Skeletal muscle satellite cell (primary cell): Measurements from ENCODE around the gene TSTD1. TPM values are rescaled to one million over a fixed set of nuclear protein-coding genes. Genes with fewer than 3 reads are reported as not detected.

ENCODE experiments used
- H3K27me3 ChIP-seq: 2 replicates; pipeline ENCODE4 v1.7.0; 2013; ENCODE audit warnings: low read length; ENCODE audit not compliant: control insufficient read depth, insufficient read depth
- H3K36me3 ChIP-seq: 2 replicates; pipeline ENCODE4 v1.7.0; 2013; ENCODE audit warnings: mild to moderate bottlenecking, control low read depth, low read length; ENCODE audit not compliant: insufficient read depth
- H3K4me1 ChIP-seq: 2 replicates; pipeline ENCODE4 v1.7.0; 2013; ENCODE audit warnings: low read length; ENCODE audit not compliant: control insufficient read depth, insufficient read depth
- H3K4me2 ChIP-seq: 2 replicates; pipeline ENCODE4 v1.7.0; 2013; ENCODE audit warnings: mild to moderate bottlenecking, low read length
- H3K4me3 ChIP-seq: 2 replicates; pipeline ENCODE4 v1.7.0; 2013; ENCODE audit warnings: low read length
- H3K9ac ChIP-seq: 2 replicates; pipeline ENCODE4 v1.7.0; 2013; ENCODE audit warnings: mild to moderate bottlenecking, low read depth, low read length, moderate library complexity
- H3K9me3 ChIP-seq: replicated peaks from 2 replicates; pipeline ENCODE4 v1.7.0; 2013; ENCODE audit warnings: mild to moderate bottlenecking, control low read depth, low read length
- total RNA-seq: library from RNA; depleted of rRNA; stranded (reverse); fragments of >200 nt; gene quantifications from 2 replicates; pipeline ENCODE4 v1.2.3, GENCODE V29; 2012; rRNA removed

TSTD1 gene
- total RNA-seq = 0.76 and 5.0 TPM in 2 replicates

- peak within 1 kb of the TSS; percentile 84 for H3K4me2 ChIP-seq
- H3K4me3 ChIP-seq = peak within 1 kb of the TSS; percentile 78
- H3K9me3 ChIP-seq = no peaks in the 10 kb centered on the region
- H3K4me1 ChIP-seq = no peaks in the 10 kb centered on the region
- peak within 1 kb of the TSS; percentile 77 for H3K9ac ChIP-seq
- H3K36me3 ChIP-seq = peaks cover 33% of the 10 kb centered on the region
- no peaks in the 10 kb centered on the region for H3K27me3 ChIP-seq
These were observed at the start of gene TSTD1 for GRCh38 chr1:161038523-161039153. TSS of gene TSTD1 (minus strand) at chr1:161038964. CDS start at chr1:161038889, 75 bp downstream.

GRCh38 chr1:161086457-161086856 is 47.7 kb upstream of the TSTD1 start:
- H3K4me3 ChIP-seq = no peak overlapping the region
- H3K27me3 ChIP-seq = no peaks in the 10 kb centered on the region
- H3K9me3 ChIP-seq = no peaks in the 10 kb centered on the region
- H3K4me2 ChIP-seq = no peak overlapping the region
- no peaks in the 10 kb centered on the region for H3K36me3 ChIP-seq
- no peak overlapping the region for H3K9ac ChIP-seq
- H3K4me1 ChIP-seq = peaks cover 44% of the 10 kb centered on the region

- peak overlapping the region; percentile 3 for H3K9ac ChIP-seq
- peaks cover 56% of the 10 kb centered on the region for H3K4me1 ChIP-seq
- H3K4me3 ChIP-seq = no peak overlapping the region
These were observed 46.4 kb upstream of the TSTD1 start for GRCh38 chr1:161085165-161085564.

GRCh38 chr1:161084597-161084988 is 45.8 kb upstream of the TSTD1 start:
- H3K4me1 ChIP-seq = peaks cover 56% of the 10 kb centered on the region
- no peaks in the 10 kb centered on the region for H3K36me3 ChIP-seq
- H3K27me3 ChIP-seq = no peaks in the 10 kb centered on the region

More at GRCh38 chr1:161085165-161085564, 46.4 kb upstream of the TSTD1 start:
- no peaks in the 10 kb centered on the region for H3K36me3 ChIP-seq
- no peak overlapping the region for H3K4me2 ChIP-seq
- H3K27me3 ChIP-seq = no peaks in the 10 kb centered on the region
- H3K9me3 ChIP-seq = no peaks in the 10 kb centered on the region

GRCh38 chr1:161083748-161084596 is 45.2 kb upstream of the TSTD1 start:
- Histone ChIP-seq H3K4me3 (no peak overlapping the region), H3K9me3 (no peaks in the 10 kb centered on the region), H3K4me1 (peaks cover 55% of the 10 kb centered on the region), H3K36me3 (no peaks in the 10 kb centered on the region), H3K9ac (peak overlapping the region; percentile 33), H3K27me3 (no peaks in the 10 kb centered on the region), H3K4me2 (peak overlapping the region; percentile 39)

More at GRCh38 chr1:161084597-161084988, 45.8 kb upstream of the TSTD1 start:
- H3K4me2 ChIP-seq = no peak overlapping the region
- H3K4me3 ChIP-seq = no peak overlapping the region
- no peaks in the 10 kb centered on the region for H3K9me3 ChIP-seq
- no peak overlapping the region for H3K9ac ChIP-seq

GRCh38 chr1:161082996-161083747 is 44.4 kb upstream of the TSTD1 start:
- Histone ChIP-seq H3K27me3 (no peaks in the 10 kb centered on the region), H3K4me2 (peak overlapping the region; percentile 39), H3K4me1 (peaks cover 47% of the 10 kb centered on the region), H3K4me3 (no peak overlapping the region), H3K36me3 (no peaks in the 10 kb centered on the region), H3K9ac (peak overlapping the region; percentile 53), H3K9me3 (no peaks in the 10 kb centered on the region)

GRCh38 chr1:161082483-161082882 is 43.7 kb upstream of the TSTD1 start:
- Histone ChIP-seq H3K4me2 (no peak overlapping the region), H3K4me3 (no peak overlapping the region), H3K9ac (no peak overlapping the region), H3K9me3 (no peaks in the 10 kb centered on the region), H3K4me1 (peaks cover 46% of the 10 kb centered on the region), H3K27me3 (no peaks in the 10 kb centered on the region), H3K36me3 (no peaks in the 10 kb centered on the region)

- Histone ChIP-seq H3K4me1 (peaks cover 46% of the 10 kb centered on the region), H3K9me3 (no peaks in the 10 kb centered on the region), H3K27me3 (peaks cover 2% of the 10 kb centered on the region)
These were observed 42.8 kb upstream of the TSTD1 start for GRCh38 chr1:161081519-161081918.

GRCh38 chr1:161080441-161081405 is 42.0 kb upstream of the TSTD1 start:
- Histone ChIP-seq H3K27me3 (peaks cover 2% of the 10 kb centered on the region), H3K4me3 (no peak overlapping the region), H3K4me2 (no peak overlapping the region), H3K4me1 (peaks cover 46% of the 10 kb centered on the region), H3K9ac (no peak overlapping the region), H3K9me3 (no peaks in the 10 kb centered on the region), H3K36me3 (no peaks in the 10 kb centered on the region)

More at GRCh38 chr1:161081519-161081918, 42.8 kb upstream of the TSTD1 start:
- H3K36me3 ChIP-seq = no peaks in the 10 kb centered on the region
- H3K4me2 ChIP-seq = no peak overlapping the region
- no peak overlapping the region for H3K9ac ChIP-seq
- no peak overlapping the region for H3K4me3 ChIP-seq

GRCh38 chr1:161079436-161080110 is 40.8 kb upstream of the TSTD1 start:
- H3K9me3 ChIP-seq = no peaks in the 10 kb centered on the region
- peaks cover 2% of the 10 kb centered on the region for H3K27me3 ChIP-seq
- no peak overlapping the region for H3K4me3 ChIP-seq
- no peak overlapping the region for H3K9ac ChIP-seq
- H3K4me1 ChIP-seq = peaks cover 35% of the 10 kb centered on the region
- H3K36me3 ChIP-seq = no peaks in the 10 kb centered on the region
- no peak overlapping the region for H3K4me2 ChIP-seq
